DOHH2 (cell line): ENCODE results near the gene DNMT3A.
A peak's percentile ranks its signal among the peaks of the same experiment; 100 is the strongest.

Experiments
- H3F3A ChIP-seq: fragments of 200-600 bp; sonication (generic), shearing (Covaris generic); 2 replicates; pipeline ENCODE4 v1.6.0; 2016; ENCODE audit warnings: antibody characterized with exemption, mild to moderate bottlenecking; ENCODE audit not compliant: control insufficient read depth, insufficient read depth
- H3K27ac ChIP-seq: fragments of 200-600 bp; sonication (generic); 2 replicates; pipeline ENCODE4 v1.5.1; 2014; ENCODE audit warnings: low read depth, mild to moderate bottlenecking, low read length, moderate library complexity
- H3K27me3 ChIP-seq: fragments of 200-600 bp; sonication (generic); 2 replicates; pipeline ENCODE4 v1.6.1; 2014; ENCODE audit warnings: mild to moderate bottlenecking, low read length, mixed read lengths; ENCODE audit not compliant: control insufficient read depth
- H3K36me3 ChIP-seq: fragments of 200-600 bp; sonication (generic); 2 replicates; pipeline ENCODE4 v1.6.1; 2014; ENCODE audit warnings: mild to moderate bottlenecking, low read length, moderate library complexity, mixed read lengths; ENCODE audit not compliant: control insufficient read depth
- H3K4me1 ChIP-seq: fragments of 200-600 bp; sonication (generic); 2 replicates; pipeline ENCODE4 v1.6.1; 2014; ENCODE audit warnings: mild to moderate bottlenecking, low read length, mixed read lengths; ENCODE audit not compliant: control insufficient read depth
- H3K4me2 ChIP-seq: fragments of 200-600 bp; sonication (generic); 2 replicates; pipeline ENCODE4 v1.6.0; 2014; ENCODE audit warnings: mild to moderate bottlenecking, low read length, moderate library complexity
- H3K4me3 ChIP-seq: fragments of 200-600 bp; sonication (generic); 2 replicates; pipeline ENCODE4 v1.5.1; 2014; ENCODE audit warnings: mild to moderate bottlenecking, low read length, mixed read lengths
- H3K79me2 ChIP-seq: fragments of 200-600 bp; sonication (generic); 2 replicates; pipeline ENCODE4 v1.6.1; 2014; ENCODE audit warnings: mild to moderate bottlenecking, low read length, mixed read lengths; ENCODE audit not compliant: control insufficient read depth
- H3K9me2 ChIP-seq: fragments of 200-600 bp; sonication (generic); replicated peaks from 2 replicates; pipeline ENCODE4 v1.6.1; 2014; ENCODE audit warnings: mild to moderate bottlenecking, low read length, mixed read lengths; ENCODE audit not compliant: control insufficient read depth
- H3K9me3 ChIP-seq: fragments of 200-600 bp; sonication (generic); 2 replicates; pipeline ENCODE4 v1.6.1; 2014; ENCODE audit warnings: antibody characterized with exemption, low read length, mixed read lengths; ENCODE audit not compliant: control insufficient read depth, insufficient read depth
- H4K20me1 ChIP-seq: fragments of 200-600 bp; sonication (generic); 2 replicates; pipeline ENCODE4 v1.6.0; 2014; ENCODE audit warnings: low read depth, mild to moderate bottlenecking, antibody characterized with exemption, low read length, moderate library complexity; ENCODE audit not compliant: control insufficient read depth, insufficient read depth
- CTCF ChIP-seq: fragments of 200-600 bp; sonication (generic); IDR thresholded peaks from one replicate; pipeline ENCODE4 v1.5.1; 2014; ENCODE audit warnings: antibody characterized with exemption, mild to moderate bottlenecking, low read depth, low read length; ENCODE audit not compliant: poor library complexity, severe bottlenecking
- EZH2phosphoT487 ChIP-seq: fragments of 200-600 bp; sonication (generic); IDR thresholded peaks from 2 replicates; pipeline ENCODE4 v1.6.1; 2017; ENCODE audit warnings: borderline replicate concordance, mild to moderate bottlenecking, antibody characterized with exemption, low read length, moderate library complexity, mixed read lengths

The DNMT3A gene

DNA sequence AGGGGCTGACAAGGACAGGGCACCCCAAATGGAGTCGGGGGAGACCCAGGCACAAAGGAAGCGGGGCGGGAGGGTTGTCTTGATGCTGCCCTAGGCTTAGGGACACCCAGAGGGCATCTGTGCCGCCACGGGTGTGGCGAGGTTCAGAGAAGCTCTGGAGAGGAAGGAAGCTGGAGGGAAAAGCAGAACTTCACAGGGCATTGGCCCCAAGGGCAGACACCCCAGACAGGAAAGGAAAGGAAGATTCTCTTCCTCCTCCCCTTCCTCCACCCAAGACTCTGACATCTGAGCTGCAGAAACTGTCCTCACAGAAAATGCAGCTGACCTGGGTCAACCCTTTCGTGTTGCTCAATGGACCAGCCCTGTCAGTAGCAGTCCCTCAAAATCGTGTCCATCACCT lies 25.6 kb downstream of the DNMT3A start:
- no peak for TF ChIP-seq CTCF
- TF ChIP-seq EZH2phosphoT487: no peak
- H3K27ac ChIP-seq: no peak overlapping the region
- no peaks in the 10 kb centered on the region for H3K36me3 ChIP-seq
- no peaks in the 10 kb centered on the region for H3K9me2 ChIP-seq
- peaks cover 30% of the 10 kb centered on the region for H3K4me1 ChIP-seq
- no peak overlapping the region for H3K4me2 ChIP-seq
- H4K20me1 ChIP-seq: no peaks in the 10 kb centered on the region
- H3K4me3 ChIP-seq: no peak overlapping the region
- H3F3A ChIP-seq: no peaks in the 10 kb centered on the region; the same call in 1 of the 2 replicates
- no peaks in the 10 kb centered on the region for H3K79me2 ChIP-seq
- no peaks in the 10 kb centered on the region for H3K27me3 ChIP-seq
- no peaks in the 10 kb centered on the region for H3K9me3 ChIP-seq

- TF ChIP-seq EZH2phosphoT487 (no peak), CTCF (no peak)
Observed at GRCh38 chr2:25315316-25315680, 26.4 kb downstream of the DNMT3A start.

DNA sequence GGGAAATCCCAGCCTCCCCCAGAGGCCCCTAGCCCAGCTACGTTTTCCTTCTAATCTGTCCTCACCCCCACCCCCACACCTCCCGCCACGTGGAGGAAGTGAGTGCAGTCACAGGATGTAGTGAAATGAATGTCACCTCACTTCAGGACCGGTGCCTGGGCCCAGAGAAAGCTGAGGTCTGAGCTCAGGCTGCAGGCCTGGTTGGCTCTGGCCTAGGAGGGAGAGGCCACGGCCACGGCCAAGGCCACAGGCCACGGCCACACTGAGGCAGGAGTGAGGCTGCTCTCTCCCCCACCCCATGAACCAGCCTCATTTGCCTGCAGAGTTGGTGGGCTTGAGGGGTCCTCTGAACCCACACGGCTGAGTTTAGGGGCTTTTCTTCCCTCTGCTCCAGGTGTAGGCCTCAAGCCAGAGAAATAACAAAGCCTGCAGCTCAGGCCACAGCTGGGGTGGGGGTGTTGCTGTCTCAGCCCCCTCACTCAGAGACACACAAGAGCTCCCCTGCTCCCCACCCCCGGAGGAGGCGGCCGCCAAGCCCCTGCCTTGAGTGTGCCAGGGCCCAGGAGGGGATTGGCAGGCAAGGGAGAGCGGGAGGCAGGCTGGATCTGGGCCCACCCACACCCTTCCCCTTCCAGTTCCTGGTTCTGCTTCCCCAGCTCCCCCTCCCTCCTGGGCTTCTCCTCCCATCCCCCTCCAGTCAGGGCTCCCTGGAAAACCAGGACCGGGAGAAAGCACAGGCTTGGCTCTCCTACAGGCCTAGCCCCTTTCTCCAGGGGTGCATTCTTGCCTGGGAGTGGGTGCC lies 27.0 kb downstream of the DNMT3A start:
- Histone ChIP-seq H3K4me2 (peak overlapping the region; percentile 79), H3K79me2 (no peaks in the 10 kb centered on the region), H3K27me3 (no peaks in the 10 kb centered on the region), H3K27ac (peak overlapping the region; percentile 43), H3K4me3 (peak overlapping the region; percentile 43), H4K20me1 (no peaks in the 10 kb centered on the region), H3K36me3 (no peaks in the 10 kb centered on the region), H3F3A (no peaks in the 10 kb centered on the region; the same call in 1 of the 2 replicates), H3K4me1 (peaks cover 30% of the 10 kb centered on the region), H3K9me3 (no peaks in the 10 kb centered on the region), H3K9me2 (no peaks in the 10 kb centered on the region)
- TF ChIP-seq EZH2phosphoT487 (no peak), CTCF (no peak)

More at GRCh38 chr2:25315316-25315680, 26.4 kb downstream of the DNMT3A start:
- H3F3A ChIP-seq: no peaks in the 10 kb centered on the region; the same call in 1 of the 2 replicates
- no peaks in the 10 kb centered on the region for H3K36me3 ChIP-seq
- H3K4me1 ChIP-seq: peaks cover 30% of the 10 kb centered on the region
- no peaks in the 10 kb centered on the region for H4K20me1 ChIP-seq
- H3K79me2 ChIP-seq: no peaks in the 10 kb centered on the region
- peak overlapping the region; percentile 79; the same call in 1 of the 2 replicates for H3K4me2 ChIP-seq
- no peaks in the 10 kb centered on the region for H3K27me3 ChIP-seq
- H3K4me3 ChIP-seq: no peak overlapping the region
- H3K27ac ChIP-seq: no peak overlapping the region
- H3K9me3 ChIP-seq: no peaks in the 10 kb centered on the region
- H3K9me2 ChIP-seq: no peaks in the 10 kb centered on the region
